ENCODE results near the gene DOCK10.
"Not testable (repeated sequence)": the region's sequence is repeated elsewhere in the genome, so short reads cannot be mapped to it uniquely, and the experiment has no call there.

The DOCK10 gene

DNA sequence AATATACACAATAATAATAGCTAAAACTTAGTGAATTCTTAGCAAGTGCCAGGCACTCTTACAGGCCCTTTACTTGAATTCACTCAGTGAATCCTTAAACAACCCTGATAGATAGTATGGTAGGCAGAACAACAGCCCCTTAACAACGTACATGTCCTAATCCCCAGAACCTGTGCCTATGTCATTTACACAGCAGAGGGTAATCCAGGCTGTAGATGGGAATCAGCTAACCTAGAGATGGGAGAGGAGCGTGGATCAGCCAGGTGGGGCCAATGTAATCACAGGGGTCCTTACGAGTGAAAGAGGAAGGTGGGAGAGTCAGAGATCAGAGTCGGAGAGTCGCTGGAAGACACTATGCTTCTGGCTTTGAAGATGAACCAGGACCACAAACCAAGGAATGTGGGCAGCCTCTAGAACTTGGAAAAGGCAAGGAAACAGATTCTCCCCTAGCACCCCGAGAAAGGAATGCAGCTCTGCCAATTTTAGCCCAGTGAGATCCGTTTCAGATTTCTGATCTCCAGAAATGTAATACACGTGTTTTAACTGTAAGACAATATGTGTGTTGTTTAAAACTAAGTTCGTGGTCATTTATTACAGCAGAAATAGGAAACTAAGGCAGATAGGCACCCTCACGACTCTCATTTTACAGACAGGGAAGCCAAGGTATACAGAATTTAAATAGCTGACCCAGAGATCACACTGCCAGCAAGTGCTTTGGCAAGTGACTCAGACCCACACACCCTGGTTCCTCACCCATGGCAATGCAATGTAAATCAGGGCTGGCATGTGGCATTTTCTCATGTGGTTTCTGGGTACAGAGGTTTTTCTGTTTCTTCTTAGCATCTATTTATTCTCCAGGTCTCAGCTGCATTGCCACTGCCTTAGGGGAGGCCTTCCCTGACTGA is 68.9 kb downstream of the DOCK10 start:
- DNase-seq, result no peak

DNA sequence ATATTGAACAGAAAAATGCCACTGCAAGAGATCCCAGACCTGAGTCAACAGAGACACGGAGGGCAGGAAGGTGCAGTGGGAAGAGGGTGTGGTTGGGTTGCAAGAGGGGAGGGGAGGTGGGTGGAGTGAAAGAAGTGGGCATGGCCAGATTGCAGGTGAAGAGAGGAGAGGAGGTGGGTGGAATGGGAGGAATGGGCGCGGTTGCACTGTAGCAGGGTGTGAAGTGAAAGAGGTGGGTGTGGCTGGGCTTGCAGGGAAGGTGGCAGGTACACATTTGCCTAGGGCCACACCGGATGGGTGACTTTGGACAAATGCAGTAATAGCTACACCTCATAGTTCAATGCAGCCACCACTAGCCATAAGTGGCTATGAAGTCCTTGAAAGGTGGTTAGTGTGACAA is 71.1 kb downstream of the DOCK10 start:
- no peak for DNase-seq

GRCh38 chr2:224970311-224970710 is 72.0 kb downstream of the DOCK10 start:
- no peak for DNase-seq

DNA sequence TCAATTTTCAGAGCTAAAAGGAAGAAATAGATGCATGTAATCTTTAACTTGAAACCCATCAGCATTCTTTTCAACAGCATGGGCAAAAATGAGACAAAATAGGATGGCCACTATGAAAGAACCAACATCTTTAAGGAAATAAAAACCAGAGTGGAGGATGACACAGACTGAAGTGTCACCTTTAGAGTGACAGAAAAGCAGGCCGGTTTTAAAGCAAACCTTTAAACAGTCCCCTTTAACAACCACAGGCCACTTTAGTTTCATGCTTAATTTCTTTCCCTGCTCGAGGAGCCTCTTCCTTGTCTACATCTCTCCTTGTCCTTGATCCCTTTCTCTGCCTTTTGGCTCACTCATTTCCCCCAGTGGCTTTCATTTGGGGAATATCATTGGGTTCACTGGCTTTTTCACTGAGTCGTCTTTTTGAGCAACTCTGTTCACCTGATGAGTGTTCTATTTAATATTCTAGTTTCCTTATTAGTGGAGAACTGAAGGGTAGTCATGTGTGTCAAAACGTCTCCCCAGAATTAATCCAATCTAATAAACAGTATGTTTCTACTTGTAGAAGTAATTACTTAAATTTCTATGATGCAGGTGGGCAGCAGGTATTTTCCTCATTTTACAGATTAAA is 72.5 kb downstream of the DOCK10 start:
- no peak for DNase-seq

DNA sequence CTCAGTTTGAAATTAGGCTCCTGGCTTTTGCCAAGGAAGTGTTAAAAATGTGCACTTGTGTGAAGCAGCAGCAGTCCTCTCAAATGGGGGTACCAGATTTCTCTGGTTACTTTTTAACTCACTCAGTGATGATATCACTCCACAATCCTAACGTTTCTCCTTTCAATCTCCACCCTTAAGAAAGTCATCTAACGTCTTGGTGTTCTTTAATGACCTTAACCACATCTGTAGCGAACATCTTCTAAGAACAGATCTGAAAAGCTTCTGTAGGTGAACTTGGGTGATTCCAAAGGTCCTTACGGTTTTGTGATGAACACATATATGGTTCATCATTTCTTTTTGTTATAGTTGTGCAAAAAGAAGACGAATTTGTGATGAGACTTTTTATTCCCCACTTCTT is 73.2 kb downstream of the DOCK10 start:
- DNase-seq, result no peak

DNA sequence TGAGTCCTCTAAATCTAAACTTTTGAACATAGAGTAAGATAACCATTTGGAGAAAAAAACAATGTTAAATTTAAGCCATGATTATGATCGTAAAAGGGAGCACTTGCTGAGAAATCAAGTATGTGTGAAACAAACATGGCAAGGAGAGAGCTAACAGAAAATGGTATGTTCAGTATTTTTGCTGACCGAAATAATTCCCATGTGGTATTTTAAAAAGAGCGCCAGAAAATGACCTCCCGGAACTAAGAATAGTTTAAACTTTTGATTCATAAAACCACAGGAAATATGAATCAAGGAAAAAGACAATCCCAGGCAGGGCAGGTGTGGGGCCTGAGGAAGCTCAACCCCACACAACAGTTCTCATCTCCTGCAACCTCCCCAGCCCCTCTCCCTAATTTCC is 74.2 kb downstream of the DOCK10 start:
- no peak for DNase-seq

GRCh38 chr2:224966613-224967012 is 75.7 kb downstream of the DOCK10 start:
- no peak for DNase-seq

DNA sequence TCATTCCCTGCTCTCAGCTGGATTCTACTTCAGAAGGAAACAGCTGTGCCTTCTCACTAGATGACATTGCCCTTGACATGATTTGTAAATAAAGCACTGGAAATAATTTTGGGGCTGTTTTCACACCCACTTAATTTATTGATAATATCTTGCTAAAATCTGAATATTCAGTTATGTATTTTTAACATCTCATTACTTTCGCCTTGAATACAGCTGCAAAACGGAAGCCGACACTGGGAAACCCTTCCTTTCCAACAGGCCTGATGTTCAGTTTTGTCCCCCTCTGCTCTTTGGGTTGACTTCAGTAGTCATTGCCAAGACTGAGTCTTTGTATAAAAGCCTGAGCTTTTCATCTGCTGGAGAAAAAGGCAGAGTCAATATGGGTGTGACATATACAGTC is 82.7 kb downstream of the DOCK10 start:
- no peak for DNase-seq

GRCh38 chr2:224958873-224959272 is 83.4 kb downstream of the DOCK10 start:
- DNase-seq, result no peak

GRCh38 chr2:224958462-224958857 is 83.8 kb downstream of the DOCK10 start:
- no peak for DNase-seq

DNA sequence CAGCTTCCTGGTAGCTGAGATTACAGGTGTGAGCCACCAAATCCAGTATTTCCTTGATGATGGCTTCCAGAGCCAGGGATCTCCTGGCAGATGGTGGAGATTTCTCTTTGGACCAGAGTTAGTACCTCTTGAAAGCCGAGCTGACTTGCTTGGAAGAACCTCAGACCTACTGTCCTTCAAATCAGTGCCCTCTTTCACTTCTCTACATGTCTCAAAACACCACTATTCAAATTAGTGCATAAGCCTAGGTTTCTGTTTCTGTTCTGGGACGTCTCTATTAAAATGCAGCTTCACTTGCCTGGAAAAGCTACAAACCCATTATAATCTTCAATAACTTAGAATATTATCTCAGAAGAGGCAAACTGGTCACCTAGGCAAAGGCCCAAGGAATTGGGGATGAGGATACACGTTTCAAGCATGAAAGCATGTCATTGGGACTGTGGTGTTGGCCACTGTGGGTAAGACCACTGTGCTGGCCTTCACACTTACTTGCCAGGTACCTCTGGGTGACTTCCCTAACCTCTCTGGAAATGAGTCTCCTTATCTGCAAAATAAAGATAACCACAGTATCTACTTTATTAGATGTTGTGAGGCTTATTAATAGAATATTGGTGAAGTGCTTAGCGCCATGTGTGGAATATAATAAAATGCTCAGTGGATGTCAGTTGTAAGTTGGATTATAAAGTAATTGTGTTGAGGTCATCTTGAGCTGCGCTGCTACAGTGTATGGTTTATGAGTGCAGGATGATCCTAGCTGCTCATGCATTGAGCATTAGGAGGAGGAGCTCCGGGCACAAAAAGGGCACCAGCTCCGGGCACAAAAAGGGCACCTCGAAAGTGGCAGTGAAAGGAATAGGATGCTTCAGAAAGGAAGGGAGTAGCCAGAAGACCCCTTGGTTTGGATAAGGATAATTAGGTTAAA is 84.5 kb downstream of the DOCK10 start:
- DNase-seq, result no peak

- DNase-seq, result no peak
Measured at GRCh38 chr2:224956706-224957105, 85.6 kb downstream of the DOCK10 start.

DNA sequence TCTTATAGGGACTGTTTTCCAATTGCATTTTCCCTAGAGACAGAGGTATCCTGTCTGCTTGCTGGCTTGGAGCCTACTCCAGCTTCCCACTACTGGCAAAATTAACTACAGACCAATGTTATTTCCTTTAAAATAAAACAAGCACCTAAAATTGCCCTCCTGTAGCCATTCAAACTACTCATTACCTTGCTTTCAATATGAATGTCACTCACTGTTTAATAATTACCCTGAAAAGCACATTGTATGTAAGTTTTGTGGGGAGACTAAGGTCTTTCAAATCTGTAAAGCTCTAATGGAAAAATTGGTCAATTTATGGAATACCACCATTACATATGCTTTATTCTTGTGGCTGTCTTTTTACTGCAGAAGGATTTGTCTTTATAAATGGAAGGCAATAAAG is 87.3 kb downstream of the DOCK10 start:
- no peak for DNase-seq

- DNase-seq, result peak; percentile 57
Measured at GRCh38 chr2:224952936-224953657, 89.2 kb downstream of the DOCK10 start.

DNA sequence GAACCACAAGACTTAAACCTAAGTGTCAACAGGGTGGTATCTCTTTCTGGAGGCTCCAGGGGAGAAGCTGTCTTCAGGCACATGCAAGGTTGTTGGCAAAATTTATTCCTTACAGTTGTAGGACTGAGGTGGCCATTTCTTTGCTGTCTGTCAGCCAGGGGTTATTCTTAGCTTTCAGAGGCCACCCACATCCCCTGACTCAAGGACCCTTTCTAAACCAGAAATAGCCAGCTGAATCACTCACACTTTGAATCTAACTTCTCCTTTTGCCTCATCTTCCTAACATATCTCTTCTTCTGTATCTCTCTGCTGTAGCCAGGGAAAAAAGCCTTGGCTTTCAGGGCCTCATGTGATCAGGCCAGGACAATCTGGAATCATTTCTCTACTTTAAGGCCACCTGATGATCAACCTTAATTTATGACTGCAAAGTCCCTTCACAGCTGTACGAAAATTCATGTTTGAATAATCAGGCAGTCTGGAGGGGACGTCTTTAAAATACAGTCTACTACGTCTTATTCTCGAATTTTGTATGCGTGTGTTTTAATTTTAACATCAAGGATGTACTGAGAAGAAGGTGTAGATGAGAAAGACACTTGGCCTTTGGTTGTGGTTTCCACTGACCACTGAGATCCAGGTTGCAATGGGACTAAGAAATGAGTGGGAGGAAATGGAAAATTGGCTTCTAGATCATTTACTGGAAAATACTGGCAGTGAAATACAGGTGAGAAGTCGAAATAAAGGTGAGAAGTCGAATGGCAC is 90.4 kb downstream of the DOCK10 start:
- no peak for DNase-seq

- no peak for DNase-seq
Measured at GRCh38 chr2:224948859-224949258, 93.4 kb downstream of the DOCK10 start.

GRCh38 chr2:224948005-224948404 is 94.3 kb downstream of the DOCK10 start:
- DNase-seq, result no peak

DNA sequence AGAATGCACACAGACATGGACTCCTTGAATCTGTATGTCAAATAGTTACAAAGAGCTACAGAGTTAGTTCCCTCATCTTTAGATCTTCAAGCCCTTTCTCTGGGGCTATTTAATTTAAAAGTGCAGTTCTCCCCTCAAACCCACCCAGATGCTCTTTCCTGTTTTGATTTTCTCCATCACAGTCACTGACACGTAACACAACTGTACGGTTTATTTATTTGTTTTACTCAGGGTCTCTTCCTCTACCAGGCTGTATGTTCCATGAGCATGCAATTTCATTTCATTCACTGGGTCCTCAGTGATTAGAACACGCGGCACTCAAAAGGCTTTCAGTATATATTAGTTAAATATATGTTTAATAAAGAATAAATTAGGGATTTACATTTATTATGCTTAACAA is 94.7 kb downstream of the DOCK10 start:
- no peak for DNase-seq

GRCh38 chr2:224946895-224947294 is 95.4 kb downstream of the DOCK10 start:
- peak; percentile 69 for DNase-seq

- DNase-seq, result no peak
Measured at GRCh38 chr2:224944707-224945547, 97.3 kb downstream of the DOCK10 start.

GRCh38 chr2:224943601-224944041 is 98.6 kb downstream of the DOCK10 start:
- not testable (repeated sequence) for DNase-seq
